WI38 (cell line): ENCODE data around the gene DLEC1.

Experiments
- H3K4me3 ChIP-seq: 2 replicates; pipeline ENCODE4 v1.5.1; 2011; ENCODE audit warnings: low read depth, mild to moderate bottlenecking, control low read depth, low read length
- TF ChIP-seq, protein P1 (sequence below): IDR thresholded peaks from 2 replicates; pipeline ENCODE4 v1.5.1; 2012; ENCODE audit warnings: low read depth, mild to moderate bottlenecking, control low read depth, low read length

DLEC1 gene

DNA sequence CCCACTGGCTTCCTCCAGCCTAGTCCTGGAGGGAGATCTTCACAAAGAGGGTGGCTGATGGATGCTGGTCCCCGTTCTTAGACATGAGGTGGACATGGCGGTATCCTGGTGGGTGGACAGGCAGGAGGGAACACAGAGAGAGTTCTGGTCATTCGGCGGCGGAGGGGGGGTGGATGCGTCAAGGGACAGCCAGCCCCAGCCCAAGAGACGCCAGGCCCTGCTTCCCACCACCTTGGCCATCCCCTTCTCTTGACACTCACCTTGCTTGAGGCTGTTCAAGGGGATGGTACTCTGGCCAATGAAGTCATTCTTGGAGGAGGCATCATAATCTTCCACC, 31.3 kb upstream of the DLEC1 start:
- no peak overlapping the region for H3K4me3 ChIP-seq
- TF ChIP-seq, protein P1, sequence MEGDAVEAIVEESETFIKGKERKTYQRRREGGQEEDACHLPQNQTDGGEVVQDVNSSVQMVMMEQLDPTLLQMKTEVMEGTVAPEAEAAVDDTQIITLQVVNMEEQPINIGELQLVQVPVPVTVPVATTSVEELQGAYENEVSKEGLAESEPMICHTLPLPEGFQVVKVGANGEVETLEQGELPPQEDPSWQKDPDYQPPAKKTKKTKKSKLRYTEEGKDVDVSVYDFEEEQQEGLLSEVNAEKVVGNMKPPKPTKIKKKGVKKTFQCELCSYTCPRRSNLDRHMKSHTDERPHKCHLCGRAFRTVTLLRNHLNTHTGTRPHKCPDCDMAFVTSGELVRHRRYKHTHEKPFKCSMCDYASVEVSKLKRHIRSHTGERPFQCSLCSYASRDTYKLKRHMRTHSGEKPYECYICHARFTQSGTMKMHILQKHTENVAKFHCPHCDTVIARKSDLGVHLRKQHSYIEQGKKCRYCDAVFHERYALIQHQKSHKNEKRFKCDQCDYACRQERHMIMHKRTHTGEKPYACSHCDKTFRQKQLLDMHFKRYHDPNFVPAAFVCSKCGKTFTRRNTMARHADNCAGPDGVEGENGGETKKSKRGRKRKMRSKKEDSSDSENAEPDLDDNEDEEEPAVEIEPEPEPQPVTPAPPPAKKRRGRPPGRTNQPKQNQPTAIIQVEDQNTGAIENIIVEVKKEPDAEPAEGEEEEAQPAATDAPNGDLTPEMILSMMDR = no peak

DNA sequence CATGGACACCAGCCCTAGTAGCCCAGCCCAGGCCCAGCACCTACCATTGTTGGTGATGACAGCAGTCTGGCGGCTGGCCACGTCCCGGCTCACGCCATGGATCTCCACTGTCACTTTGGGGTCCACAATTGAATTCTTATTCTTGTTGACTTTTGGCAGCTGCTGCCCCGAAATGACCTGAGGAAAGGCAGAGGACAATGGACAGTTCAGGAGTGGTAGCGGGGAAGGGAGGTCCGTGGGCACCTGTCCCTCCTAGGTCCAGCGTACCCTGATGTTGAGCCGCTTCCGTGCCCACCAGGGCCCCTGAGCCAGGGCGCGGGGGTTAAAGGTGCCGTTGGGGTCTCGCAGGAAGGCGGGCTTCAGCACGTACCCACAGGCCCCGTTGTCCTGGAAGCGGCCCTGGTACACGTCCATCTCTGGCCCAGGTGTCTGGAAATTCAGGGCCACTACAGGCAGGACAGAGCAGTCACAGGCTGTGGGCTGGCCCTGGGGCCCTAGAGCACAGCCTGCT, 30.8 kb upstream of the DLEC1 start:
- TF ChIP-seq, protein P1 = no peak
- no peak overlapping the region for H3K4me3 ChIP-seq

DNA sequence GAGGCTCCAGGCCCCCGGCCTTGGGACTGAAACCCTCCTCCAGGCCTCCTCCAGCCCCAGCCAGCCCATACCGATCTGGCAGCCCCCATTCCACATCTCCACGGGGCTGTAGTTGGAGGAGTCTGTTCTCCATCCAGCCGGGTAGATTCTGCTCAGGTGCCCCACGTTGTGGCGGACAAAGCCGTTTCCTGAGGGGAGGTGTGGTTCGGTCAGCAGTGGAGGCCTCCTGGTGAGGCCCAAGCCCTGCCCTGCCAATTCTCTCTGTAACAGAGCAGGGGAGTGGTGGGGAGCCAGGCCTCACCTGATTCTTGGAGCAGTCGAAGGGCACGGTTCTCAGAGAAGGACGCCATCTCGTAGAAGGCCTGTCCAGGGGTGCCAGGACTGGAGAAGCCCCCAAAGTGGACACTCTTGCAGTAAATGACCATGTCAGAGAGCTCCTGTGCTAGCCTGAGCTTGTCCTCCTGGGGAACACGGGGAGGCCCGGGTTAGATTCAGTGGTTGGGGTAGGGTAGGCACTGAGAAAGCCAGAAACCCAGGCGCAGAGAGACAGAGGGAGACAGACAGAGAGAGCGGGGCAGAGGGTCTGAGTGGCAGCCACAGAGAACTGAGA, 29.9 kb upstream of the DLEC1 start:
- H3K4me3 ChIP-seq = no peak overlapping the region
- TF ChIP-seq, protein P1 = no peak

DNA sequence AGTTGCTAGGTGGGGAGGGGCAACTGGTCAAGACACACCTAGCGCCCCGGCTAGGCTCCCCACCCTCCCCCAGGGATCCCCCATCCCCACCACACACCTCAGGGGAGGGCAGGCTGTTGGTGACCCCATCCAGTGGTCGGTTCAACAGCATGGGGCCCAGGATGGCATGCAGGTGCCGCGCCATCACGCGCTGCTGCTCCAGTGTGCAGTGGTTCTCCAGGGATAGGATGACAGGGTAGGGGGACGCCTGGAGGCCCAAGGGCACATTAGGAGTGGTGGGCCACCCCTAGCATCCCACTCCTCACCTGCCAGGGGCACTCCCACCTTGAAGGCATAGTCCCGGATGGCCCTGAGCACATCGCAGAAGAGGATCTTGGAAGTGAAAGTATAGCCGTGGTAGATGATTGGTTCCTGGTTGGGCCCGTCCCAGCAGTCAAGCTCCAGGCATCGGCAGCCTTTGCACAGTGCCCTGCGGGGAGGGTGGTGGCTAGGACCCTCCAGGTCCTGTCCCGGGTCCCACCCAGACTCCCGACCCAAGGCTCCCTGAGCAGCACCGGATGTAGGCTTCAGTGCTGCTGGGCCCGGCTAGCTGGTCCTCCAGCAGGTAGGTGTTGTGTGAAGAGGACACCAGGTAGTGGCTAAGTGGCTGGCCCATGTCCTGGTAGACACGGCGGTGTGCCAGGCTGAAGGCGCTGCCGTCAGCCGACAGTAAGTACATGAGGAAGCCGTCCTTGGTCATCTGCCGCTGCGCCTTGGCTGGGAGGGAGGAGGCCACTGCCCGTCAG, 29.0 kb upstream of the DLEC1 start:
- TF ChIP-seq, protein P1 = no peak
- H3K4me3 ChIP-seq = no peak overlapping the region

DNA sequence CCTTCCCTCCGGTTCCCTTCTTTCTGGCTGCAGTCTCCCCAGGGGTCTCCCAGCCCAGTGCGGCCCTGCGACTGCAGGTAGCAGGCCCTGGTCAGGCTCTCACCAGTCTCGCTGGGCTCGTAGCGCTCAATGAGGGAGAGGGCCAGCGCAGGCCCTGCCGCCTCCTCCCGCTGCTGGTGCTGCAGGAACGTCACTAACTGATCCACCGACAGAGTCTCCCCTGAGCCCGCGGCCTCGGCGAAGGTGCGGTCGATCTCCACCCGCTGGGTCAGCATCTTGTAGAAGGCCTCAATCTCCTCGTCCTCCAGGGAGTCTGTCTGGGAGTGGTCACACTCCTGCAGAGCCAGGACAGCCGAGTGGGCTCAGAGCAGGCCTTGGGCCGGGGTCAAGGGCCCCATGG, 27.9 kb upstream of the DLEC1 start:
- TF ChIP-seq, protein P1 = no peak
- H3K4me3 ChIP-seq = no peak overlapping the region

DNA sequence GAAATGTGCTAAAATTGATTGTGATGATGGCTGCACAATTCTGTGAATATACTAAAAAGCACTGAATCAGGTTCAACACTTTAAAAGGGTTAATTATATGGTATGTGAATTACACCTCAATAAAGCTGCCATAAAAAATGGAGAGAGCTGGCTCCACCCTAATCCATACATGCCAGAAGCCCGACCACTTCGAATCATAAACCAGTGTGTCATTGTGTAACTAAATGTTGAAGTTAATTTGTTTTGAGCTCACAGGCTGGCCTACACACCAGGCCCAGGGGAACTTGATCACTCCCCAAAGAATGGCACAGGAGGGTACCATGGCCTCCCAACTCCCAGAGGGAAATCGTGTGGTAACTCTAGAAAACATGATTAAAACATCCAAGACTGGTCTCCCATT, 23.5 kb upstream of the DLEC1 start:
- H3K4me3 ChIP-seq = no peak overlapping the region
- TF ChIP-seq, protein P1 = no peak

DNA sequence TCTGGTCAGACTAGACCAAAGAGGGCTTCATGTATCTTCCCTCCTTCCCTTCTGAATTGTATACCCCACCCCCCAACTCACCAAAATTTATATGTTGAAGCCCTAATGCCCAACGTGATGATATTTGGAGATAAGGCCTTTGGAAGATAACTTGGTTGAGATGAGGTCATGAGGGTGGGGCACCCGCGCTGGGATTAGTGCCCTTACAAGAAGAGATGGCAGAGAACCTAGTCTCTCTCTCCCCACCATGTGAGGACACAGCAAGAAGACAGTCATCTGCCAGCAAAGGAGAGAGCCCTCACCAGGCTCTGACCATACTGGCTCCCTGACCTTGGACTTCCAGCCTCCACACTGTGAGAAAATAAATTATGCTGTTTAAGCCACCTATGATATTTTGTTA, 23.0 kb upstream of the DLEC1 start:
- TF ChIP-seq, protein P1 = no peak
- no peak overlapping the region for H3K4me3 ChIP-seq
